Thyroid gland (tissue), 4 donors: ENCODE data around the gene KCNG2.

ENCODE experiments used
- CTCF ChIP-seq, 6 experiments: fragments of 200-600 bp in 3 of 6; fragments of 450-650 bp in 3 of 6; sonication (generic) in 3 of 6; IDR thresholded peaks; one replicate each; pipeline ENCODE4 v1.5.1; 2016 to 2019; ENCODE audit warnings: antibody characterized with exemption in 6 of 6, mild to moderate bottlenecking in 2 of 6, inconsistent platforms in 1 of 6, moderate library complexity in 1 of 6
- POLR2A ChIP-seq, 2 donors: fragments of 450-650 bp; IDR thresholded peaks; one replicate each; pipeline ENCODE4 v1.6.1; 2017; ENCODE audit warnings: antibody characterized with exemption in 2 of 2, mild to moderate bottlenecking in 2 of 2, moderate library complexity in 1 of 2

GRCh38 chr18:79912994-79913831 is 115.5 kb downstream of the KCNG2 start:
- TF ChIP-seq CTCF (IDR thresholded peaks at IDR 0.05) (no peak), POLR2A (IDR thresholded peaks at IDR 0.05) (no peak)
